Measurements from ENCODE around the gene ACBD6. TPM values are rescaled to one million over a fixed set of nuclear protein-coding genes. Genes with fewer than 3 reads are reported as not detected.
A peak's percentile ranks its signal among the peaks of the same experiment; 100 is the strongest.

ACBD6 gene
- total RNA-seq, 1 experiment from 2014 or later = 74.0 TPM

DNA sequence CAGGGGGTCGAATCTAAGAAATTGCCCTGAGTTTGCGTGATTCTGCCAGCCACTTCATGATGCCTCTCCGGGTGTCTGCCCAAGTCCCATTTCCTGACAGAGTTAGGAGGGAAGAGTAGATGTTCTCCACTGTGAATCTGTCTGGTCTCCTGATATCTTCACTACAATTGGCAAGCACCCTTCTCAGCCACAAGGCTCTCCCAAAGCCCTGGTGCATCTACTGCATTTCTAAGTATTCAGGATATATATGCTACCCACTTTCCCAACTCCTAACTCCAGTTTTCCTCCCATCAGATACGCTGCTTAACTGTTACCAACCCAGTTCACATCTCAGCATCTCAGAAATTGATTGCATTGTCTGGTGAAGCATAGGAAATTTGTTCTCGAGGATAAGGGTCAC, 30.5 kb upstream of the ACBD6 start:
- peaks cover 19% of the 10 kb centered on the region for H3K4me1 ChIP-seq (ENCODE audit: low read length)
- H3K36me3 ChIP-seq (ENCODE audit: insufficient read depth, low read length) = no peaks in the 10 kb centered on the region
- H3K9me3 ChIP-seq (ENCODE audit: low read length) = no peaks in the 10 kb centered on the region
- no peak overlapping the region for H3K4me2 ChIP-seq (ENCODE audit: low read depth, low read length, poor library complexity, severe bottlenecking)
- no peak overlapping the region for H3K27ac ChIP-seq (ENCODE audit: low read length)
- no peaks in the 10 kb centered on the region for H3K27me3 ChIP-seq (ENCODE audit: low read length)
- no peaks in the 10 kb centered on the region for H4K20me1 ChIP-seq (ENCODE audit: insufficient read depth, low read depth, low read length)
- no peak overlapping the region for H2AFZ ChIP-seq (ENCODE audit: low read length)
- H3K9me2 ChIP-seq (replicated peaks; ENCODE audit: insufficient read depth, low read length) = no peaks in the 10 kb centered on the region
- H3K9ac ChIP-seq (ENCODE audit: low read length) = no peak overlapping the region
- DNase-seq = no peak
- H3K79me2 ChIP-seq (ENCODE audit: low read length) = no peaks in the 10 kb centered on the region
- no peak overlapping the region for H3K4me3 ChIP-seq (ENCODE audit: low read length)

GRCh38 chr1:180530501-180530900, 28.1 kb upstream of the ACBD6 start:
- Histone ChIP-seq H3K27ac (ENCODE audit: low read length) (no peak overlapping the region), H3K79me2 (ENCODE audit: low read length) (no peaks in the 10 kb centered on the region), H3K36me3 (ENCODE audit: insufficient read depth, low read length) (no peaks in the 10 kb centered on the region), H4K20me1 (ENCODE audit: insufficient read depth, low read depth, low read length) (no peaks in the 10 kb centered on the region), H3K4me3 (ENCODE audit: low read length) (no peak overlapping the region), H3K27me3 (ENCODE audit: low read length) (no peaks in the 10 kb centered on the region), H3K4me2 (ENCODE audit: low read depth, low read length, poor library complexity, severe bottlenecking) (no peak overlapping the region), H3K9me2 (replicated peaks; ENCODE audit: insufficient read depth, low read length) (no peaks in the 10 kb centered on the region), H3K4me1 (ENCODE audit: low read length) (peaks cover 5% of the 10 kb centered on the region), H2AFZ (ENCODE audit: low read length) (no peak overlapping the region), H3K9me3 (ENCODE audit: low read length) (no peaks in the 10 kb centered on the region), H3K9ac (ENCODE audit: low read length) (no peak overlapping the region)
- no peak for DNase-seq

GRCh38 chr1:180528868-180529470, 26.6 kb upstream of the ACBD6 start:
- no peaks in the 10 kb centered on the region for H3K27me3 ChIP-seq (ENCODE audit: low read length)
- no peaks in the 10 kb centered on the region for H4K20me1 ChIP-seq (ENCODE audit: insufficient read depth, low read depth, low read length)
- no peak overlapping the region for H3K27ac ChIP-seq (ENCODE audit: low read length)
- no peak for DNase-seq
- no peaks in the 10 kb centered on the region for H3K9me2 ChIP-seq (replicated peaks; ENCODE audit: insufficient read depth, low read length)
- no peak overlapping the region for H2AFZ ChIP-seq (ENCODE audit: low read length)
- H3K79me2 ChIP-seq (ENCODE audit: low read length) = no peaks in the 10 kb centered on the region
- H3K4me1 ChIP-seq (ENCODE audit: low read length) = peaks cover 13% of the 10 kb centered on the region
- H3K4me3 ChIP-seq (ENCODE audit: low read length) = no peak overlapping the region
- H3K9ac ChIP-seq (ENCODE audit: low read length) = no peak overlapping the region
- no peaks in the 10 kb centered on the region for H3K9me3 ChIP-seq (ENCODE audit: low read length)
- no peaks in the 10 kb centered on the region for H3K36me3 ChIP-seq (ENCODE audit: insufficient read depth, low read length)
- H3K4me2 ChIP-seq (ENCODE audit: low read depth, low read length, poor library complexity, severe bottlenecking) = no peak overlapping the region

GRCh38 chr1:180527101-180527669, 24.8 kb upstream of the ACBD6 start:
- peaks cover 11% of the 10 kb centered on the region for H3K4me1 ChIP-seq (ENCODE audit: low read length)
- no peak overlapping the region for H3K27ac ChIP-seq (ENCODE audit: low read length)
- no peaks in the 10 kb centered on the region for H3K9me2 ChIP-seq (replicated peaks; ENCODE audit: insufficient read depth, low read length)
- no peaks in the 10 kb centered on the region for H3K9me3 ChIP-seq (ENCODE audit: low read length)
- no peak overlapping the region for H3K9ac ChIP-seq (ENCODE audit: low read length)
- H4K20me1 ChIP-seq (ENCODE audit: insufficient read depth, low read depth, low read length) = no peaks in the 10 kb centered on the region
- no peaks in the 10 kb centered on the region for H3K27me3 ChIP-seq (ENCODE audit: low read length)
- H2AFZ ChIP-seq (ENCODE audit: low read length) = no peak overlapping the region
- H3K79me2 ChIP-seq (ENCODE audit: low read length) = no peaks in the 10 kb centered on the region
- H3K4me2 ChIP-seq (ENCODE audit: low read depth, low read length, poor library complexity, severe bottlenecking) = no peak overlapping the region
- no peak overlapping the region for H3K4me3 ChIP-seq (ENCODE audit: low read length)
- H3K36me3 ChIP-seq (ENCODE audit: insufficient read depth, low read length) = no peaks in the 10 kb centered on the region
- DNase-seq = no peak

GRCh38 chr1:180525715-180526039, 23.3 kb upstream of the ACBD6 start:
- Histone ChIP-seq H3K27me3 (ENCODE audit: low read length) (no peaks in the 10 kb centered on the region), H3K9ac (ENCODE audit: low read length) (peak overlapping the region; percentile 51), H3K4me3 (ENCODE audit: low read length) (peak overlapping the region; percentile 31; the same call in 1 of the 2 replicates), H3K36me3 (ENCODE audit: insufficient read depth, low read length) (no peaks in the 10 kb centered on the region), H3K27ac (ENCODE audit: low read length) (no peak overlapping the region), H3K79me2 (ENCODE audit: low read length) (no peaks in the 10 kb centered on the region), H2AFZ (ENCODE audit: low read length) (peak overlapping the region; percentile 86), H3K9me3 (ENCODE audit: low read length) (no peaks in the 10 kb centered on the region), H3K4me2 (ENCODE audit: low read depth, low read length, poor library complexity, severe bottlenecking) (peak overlapping the region; percentile 50), H3K4me1 (ENCODE audit: low read length) (peaks cover 11% of the 10 kb centered on the region), H3K9me2 (replicated peaks; ENCODE audit: insufficient read depth, low read length) (no peaks in the 10 kb centered on the region), H4K20me1 (ENCODE audit: insufficient read depth, low read depth, low read length) (no peaks in the 10 kb centered on the region)
- DNase-seq = no peak

DNA sequence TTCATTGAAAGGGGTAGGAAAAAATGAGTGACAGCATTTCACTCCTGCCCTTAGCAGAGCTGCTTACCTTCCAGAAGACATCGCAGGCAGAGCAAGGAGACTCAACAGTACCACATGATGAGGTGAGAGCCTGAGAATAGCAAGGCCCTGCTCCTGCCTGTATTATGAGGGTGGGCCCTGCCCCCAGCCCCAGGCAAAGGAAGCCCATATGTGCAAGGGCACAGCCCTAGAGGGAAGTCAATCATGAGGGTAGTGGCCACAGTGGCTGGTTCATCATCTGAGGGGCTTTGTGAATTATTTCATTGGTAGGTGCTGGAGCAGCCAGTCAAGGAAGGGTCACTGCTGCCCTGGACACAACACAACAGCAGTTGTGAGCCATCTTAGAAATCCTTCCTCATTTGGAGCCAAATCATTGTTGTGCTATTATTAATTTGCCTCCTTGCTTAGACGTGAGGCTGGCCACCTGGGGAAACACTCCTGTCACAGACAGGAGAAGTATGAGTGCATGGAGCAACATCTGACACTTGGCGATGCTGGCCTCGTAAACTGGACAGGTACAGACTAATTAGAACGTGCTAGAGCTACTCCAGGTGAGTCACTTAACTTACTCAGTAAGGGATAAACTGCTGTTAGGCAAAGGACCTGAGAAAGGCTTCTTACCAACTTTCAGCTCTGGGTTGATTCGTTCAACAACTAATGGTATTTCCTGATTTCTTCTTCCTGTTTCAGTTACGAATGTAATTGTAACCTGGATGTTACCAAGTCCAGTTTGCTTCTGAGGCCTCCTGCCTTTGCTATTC, 22.7 kb upstream of the ACBD6 start:
- Histone ChIP-seq H3K27me3 (ENCODE audit: low read length) (no peaks in the 10 kb centered on the region), H3K4me1 (ENCODE audit: low read length) (peaks cover 11% of the 10 kb centered on the region), H3K79me2 (ENCODE audit: low read length) (no peaks in the 10 kb centered on the region), H3K36me3 (ENCODE audit: insufficient read depth, low read length) (no peaks in the 10 kb centered on the region), H3K27ac (ENCODE audit: low read length) (no peak overlapping the region), H2AFZ (ENCODE audit: low read length) (peak overlapping the region; percentile 86), H3K9me3 (ENCODE audit: low read length) (no peaks in the 10 kb centered on the region), H3K4me2 (ENCODE audit: low read depth, low read length, poor library complexity, severe bottlenecking) (peak overlapping the region; percentile 50), H3K9me2 (replicated peaks; ENCODE audit: insufficient read depth, low read length) (no peaks in the 10 kb centered on the region), H3K9ac (ENCODE audit: low read length) (peak overlapping the region; percentile 51), H3K4me3 (ENCODE audit: low read length) (peak overlapping the region; percentile 31; the same call in 1 of the 2 replicates), H4K20me1 (ENCODE audit: insufficient read depth, low read depth, low read length) (no peaks in the 10 kb centered on the region)
- peak; percentile 53 for DNase-seq

GRCh38 chr1:180524160-180524914, 22.0 kb upstream of the ACBD6 start:
- H3K9me3 ChIP-seq (ENCODE audit: low read length) = no peaks in the 10 kb centered on the region
- no peaks in the 10 kb centered on the region for H3K9me2 ChIP-seq (replicated peaks; ENCODE audit: insufficient read depth, low read length)
- no peaks in the 10 kb centered on the region for H4K20me1 ChIP-seq (ENCODE audit: insufficient read depth, low read depth, low read length)
- H3K4me3 ChIP-seq (ENCODE audit: low read length) = no peak overlapping the region
- H3K27me3 ChIP-seq (ENCODE audit: low read length) = no peaks in the 10 kb centered on the region
- no peak overlapping the region for H3K4me2 ChIP-seq (ENCODE audit: low read depth, low read length, poor library complexity, severe bottlenecking)
- peak overlapping the region; percentile 86; the same call in 1 of the 2 replicates for H2AFZ ChIP-seq (ENCODE audit: low read length)
- no peak for DNase-seq
- no peak overlapping the region for H3K9ac ChIP-seq (ENCODE audit: low read length)
- no peaks in the 10 kb centered on the region for H3K79me2 ChIP-seq (ENCODE audit: low read length)
- no peak overlapping the region for H3K27ac ChIP-seq (ENCODE audit: low read length)
- H3K36me3 ChIP-seq (ENCODE audit: insufficient read depth, low read length) = no peaks in the 10 kb centered on the region
- peaks cover 11% of the 10 kb centered on the region for H3K4me1 ChIP-seq (ENCODE audit: low read length)

- Histone ChIP-seq H3K4me2 (ENCODE audit: low read depth, low read length, poor library complexity, severe bottlenecking) (no peak overlapping the region), H3K27me3 (ENCODE audit: low read length) (no peaks in the 10 kb centered on the region), H3K27ac (ENCODE audit: low read length) (no peak overlapping the region), H3K36me3 (ENCODE audit: insufficient read depth, low read length) (no peaks in the 10 kb centered on the region), H4K20me1 (ENCODE audit: insufficient read depth, low read depth, low read length) (no peaks in the 10 kb centered on the region), H3K9me2 (replicated peaks; ENCODE audit: insufficient read depth, low read length) (no peaks in the 10 kb centered on the region), H3K4me1 (ENCODE audit: low read length) (peaks cover 11% of the 10 kb centered on the region), H2AFZ (ENCODE audit: low read length) (no peak overlapping the region), H3K79me2 (ENCODE audit: low read length) (no peaks in the 10 kb centered on the region), H3K4me3 (ENCODE audit: low read length) (no peak overlapping the region), H3K9ac (ENCODE audit: low read length) (no peak overlapping the region), H3K9me3 (ENCODE audit: low read length) (no peaks in the 10 kb centered on the region)
- no peak for DNase-seq
These were observed 19.8 kb upstream of the ACBD6 start for GRCh38 chr1:180522213-180522515.

Data from Karpas-422 (cell line).